ENCODE measurements around the gene KCNK3.

KCNK3 gene

DNA sequence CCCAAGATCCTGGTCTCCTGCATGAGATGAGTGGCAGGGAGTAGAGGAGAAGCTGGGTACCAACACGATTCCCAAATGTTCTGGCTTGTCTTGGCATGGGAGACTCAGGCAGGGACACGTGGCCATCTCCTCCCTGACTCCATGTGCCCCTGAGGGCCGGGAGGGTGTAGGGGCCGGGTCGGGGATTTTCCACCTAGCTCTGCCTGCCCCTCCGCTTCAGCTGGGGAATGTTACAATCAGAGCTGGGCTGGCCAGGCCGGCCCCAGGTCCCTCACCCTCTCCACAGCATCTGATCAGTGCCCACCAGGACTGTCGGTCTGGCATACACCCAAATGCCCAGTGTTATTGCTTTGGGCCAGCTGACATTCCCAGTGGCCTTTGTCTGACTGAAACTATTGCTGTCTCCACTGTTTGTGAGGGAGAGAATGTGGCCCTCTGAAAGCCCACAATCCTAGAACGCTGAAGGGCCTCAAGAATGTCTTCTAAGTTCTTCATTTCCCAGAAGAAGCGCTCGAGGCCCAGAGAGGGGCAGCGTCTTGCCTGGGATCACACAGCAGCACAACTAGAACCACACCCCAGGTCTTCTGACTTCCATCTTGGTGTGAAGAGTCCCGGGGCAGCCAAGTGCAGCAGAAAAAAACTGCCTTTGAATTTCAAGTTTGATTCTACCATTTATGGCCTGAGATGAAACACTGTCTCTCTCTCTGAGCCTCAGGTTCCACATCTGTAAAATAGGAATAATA, 23.2 kb downstream of the KCNK3 start:
- no peak for DNase-seq

- no peak for DNase-seq
These were observed 23.8 kb downstream of the KCNK3 start for GRCh38 chr2:26716340-26716739.

DNA sequence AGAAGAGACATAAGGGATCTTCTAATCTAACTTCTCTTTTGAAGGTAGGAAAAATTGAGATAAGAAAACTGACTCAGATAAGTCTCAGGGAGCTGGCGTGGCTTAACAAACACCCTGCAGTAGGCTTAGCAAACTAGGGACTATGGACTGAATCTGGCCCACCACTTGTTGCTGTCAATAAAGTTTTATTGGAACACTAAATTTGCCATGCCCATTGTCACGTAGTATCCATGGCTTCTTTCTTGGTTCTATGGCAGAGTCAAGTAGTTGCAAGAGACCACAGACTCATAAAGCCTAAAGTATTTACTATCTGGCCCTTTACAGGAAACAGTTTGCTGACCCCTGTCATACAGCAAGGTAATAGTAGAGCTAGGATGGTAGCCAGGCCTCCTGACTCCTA, 24.2 kb downstream of the KCNK3 start:
- DNase-seq: no peak

- DNase-seq: no peak
These were observed 24.8 kb downstream of the KCNK3 start for GRCh38 chr2:26717362-26717761.

- no peak for DNase-seq
These were observed 26.6 kb downstream of the KCNK3 start for GRCh38 chr2:26718949-26719686.

DNA sequence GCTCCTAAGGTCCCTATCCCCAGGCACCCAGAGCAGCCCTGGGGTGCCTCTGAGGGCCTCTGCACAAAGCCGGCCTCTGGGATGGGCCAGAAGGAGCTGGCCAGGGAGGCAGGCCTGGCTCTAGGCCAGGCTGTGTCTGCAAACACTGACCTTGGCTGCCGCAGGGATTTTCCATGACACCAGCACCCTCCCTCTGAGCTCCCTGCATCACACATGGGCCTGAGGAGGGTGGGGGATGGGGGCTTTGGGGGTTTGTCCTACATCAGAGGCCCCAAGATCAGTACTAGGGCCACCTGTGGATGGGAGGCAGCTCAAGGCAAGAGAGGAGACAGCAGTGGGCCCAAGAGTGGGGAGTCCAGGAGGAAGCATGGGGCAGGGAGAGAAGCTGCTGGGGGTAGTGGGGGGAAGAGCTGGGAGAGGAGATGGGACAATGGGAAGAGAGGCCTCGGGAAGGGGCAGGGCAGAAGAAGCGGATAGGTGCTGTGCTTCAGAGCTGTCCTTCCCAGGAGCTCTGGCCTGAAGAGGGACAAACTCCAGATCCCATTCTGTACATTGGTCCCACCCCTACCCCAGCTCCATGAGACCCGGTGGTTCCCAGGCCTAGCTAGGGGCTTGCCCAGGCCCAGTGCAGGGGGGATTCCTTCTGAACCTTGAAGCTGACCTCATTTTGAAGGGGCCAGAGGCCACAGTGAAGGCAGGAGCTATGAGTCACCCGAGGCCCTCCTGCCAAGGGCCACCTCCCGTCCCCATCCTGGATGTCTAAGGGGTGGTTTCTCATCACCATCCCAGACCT, 28.0 kb downstream of the KCNK3 start:
- no peak for DNase-seq

DNA sequence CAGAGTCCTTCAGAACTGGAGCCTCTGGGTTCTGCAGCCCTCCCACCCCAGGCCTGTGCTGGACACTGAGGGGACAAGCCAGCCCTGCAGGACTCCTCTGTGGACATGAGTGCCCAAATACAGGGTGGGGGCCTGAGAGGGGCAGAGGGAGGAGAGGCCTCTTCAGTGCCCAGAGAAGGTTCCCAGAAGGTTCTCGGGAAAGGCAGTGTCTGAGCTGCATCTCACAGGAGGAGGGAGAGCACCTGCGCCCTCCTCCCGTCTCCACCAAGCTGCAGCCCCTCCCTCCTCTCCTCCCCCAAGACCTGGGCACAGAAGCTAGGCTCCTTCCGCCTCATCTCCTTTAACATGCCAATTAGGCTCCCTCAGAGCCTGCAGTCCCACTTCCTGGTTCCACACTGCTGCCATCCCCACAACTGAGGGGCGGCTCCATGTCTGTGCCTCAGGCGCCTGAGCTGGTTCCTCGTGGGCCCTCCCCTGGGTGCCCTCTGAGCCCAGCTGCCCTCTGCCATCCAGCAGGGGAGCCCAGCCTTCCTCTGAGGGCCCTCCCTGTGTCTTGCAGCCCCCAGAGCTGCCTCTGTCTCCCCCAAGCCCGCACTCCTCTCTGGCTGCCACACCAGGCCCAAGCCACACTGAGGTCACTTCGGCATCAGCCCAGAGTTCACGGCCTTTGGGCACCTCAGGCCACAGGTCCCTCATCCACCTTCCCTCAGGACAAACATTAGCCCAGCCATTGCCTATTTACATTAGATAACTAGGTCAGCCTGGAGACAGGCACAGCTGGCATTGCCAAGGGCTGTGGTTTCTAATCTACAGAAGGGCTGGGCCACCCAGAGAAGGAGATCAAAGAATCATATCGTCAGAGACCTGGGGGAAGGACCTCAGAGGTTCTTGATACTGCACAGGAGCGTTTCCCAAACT, 28.9 kb downstream of the KCNK3 start:
- DNase-seq: no peak

DNA sequence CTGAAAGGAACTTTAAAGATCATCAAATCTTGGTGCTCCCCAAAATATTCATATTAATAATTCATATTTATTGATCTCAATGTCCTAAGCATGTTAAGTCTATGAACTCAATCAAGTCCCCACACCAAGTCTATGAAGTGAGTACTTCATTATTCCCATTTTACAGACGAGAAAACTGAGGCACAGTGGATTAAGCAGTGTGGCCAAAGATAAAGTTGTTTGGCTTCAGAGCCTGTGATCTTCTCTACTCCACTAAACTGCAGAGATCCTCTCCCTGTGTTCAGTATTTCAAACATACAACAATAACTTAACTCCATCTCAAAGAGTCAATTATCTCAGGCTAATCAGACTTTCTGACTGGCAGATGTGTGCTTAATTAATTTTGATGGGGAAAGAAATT, 29.8 kb downstream of the KCNK3 start:
- no peak for DNase-seq

DNA sequence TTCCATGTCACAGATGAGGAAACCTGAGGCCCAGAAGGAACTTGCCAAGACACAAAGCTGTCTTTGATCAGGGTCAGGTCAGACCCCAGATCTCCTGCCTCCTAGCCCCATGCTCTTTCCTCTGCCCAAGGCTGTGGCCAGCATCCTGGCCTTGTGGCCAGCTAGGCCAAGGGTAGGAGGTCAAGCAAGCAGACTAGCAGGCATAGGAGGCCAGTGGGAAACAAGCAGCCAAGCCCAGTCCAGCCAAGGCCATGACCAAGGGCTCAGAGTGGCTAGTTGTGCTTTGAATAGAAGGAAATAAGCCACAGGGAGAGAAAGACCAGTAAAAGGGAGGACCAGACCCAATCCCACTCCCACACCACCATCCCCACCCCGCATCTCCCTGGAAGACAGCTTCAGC, 30.4 kb downstream of the KCNK3 start:
- DNase-seq: no peak

DNA sequence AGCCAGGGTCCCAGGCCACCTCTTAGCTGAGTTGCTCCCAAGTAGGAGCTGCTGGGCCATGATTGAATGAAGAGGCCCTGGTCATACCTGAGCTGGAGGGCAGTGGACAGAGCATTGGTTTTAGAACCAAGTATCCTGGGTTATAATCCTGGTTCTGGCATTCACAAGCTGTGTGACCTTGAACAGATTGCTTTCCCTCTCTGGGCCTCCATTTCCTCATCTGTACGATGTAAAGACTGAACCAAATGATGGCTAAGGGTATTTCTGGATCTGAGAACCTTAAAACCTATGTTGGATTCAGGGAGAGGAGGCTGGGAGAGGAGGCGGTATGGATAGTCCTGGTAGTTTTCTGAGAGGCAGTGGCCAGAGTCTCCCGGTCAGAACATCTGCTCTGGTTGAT, 31.0 kb downstream of the KCNK3 start:
- DNase-seq: no peak

DNA sequence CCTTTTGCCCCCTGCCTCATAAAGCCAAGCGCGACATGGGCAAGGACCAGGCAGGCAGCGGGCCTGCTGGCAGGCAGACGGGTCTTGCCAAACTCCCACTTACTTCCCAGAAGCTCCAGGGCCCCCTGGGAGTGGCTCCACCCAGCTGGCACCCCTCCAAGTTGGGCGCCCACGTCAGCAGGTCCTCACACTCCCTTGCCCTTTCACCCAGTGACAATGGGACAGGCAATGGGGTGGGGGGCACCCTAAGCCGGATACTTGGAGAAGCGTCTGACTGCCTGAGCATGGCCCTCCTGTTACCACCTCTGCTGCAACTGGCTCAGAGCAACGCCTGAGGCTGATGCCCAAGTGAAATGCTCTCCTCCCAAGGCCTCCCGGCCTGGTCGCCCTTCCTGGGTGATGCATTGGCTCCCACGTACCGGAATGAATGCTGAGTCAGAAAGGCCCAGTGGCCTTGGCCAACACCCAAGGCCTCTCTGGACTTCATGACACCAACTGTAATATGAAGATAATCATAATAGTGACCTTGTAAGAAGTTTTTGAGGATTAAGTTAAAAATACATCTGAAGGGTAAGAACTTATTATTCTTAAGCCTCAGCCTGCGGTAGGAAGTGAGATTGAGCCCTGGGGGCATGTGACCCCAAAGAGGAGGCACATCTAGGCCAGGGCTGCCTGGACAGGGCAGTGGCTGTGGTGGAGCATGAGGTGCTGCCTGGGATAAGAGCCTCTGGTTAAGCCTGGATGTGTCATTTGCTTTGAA, 31.6 kb downstream of the KCNK3 start:
- DNase-seq: no peak

- no peak for DNase-seq
These were observed 32.4 kb downstream of the KCNK3 start for GRCh38 chr2:26724784-26725520.

GRCh38 chr2:26725521-26725820, 32.9 kb downstream of the KCNK3 start:
- no peak for DNase-seq

DNA sequence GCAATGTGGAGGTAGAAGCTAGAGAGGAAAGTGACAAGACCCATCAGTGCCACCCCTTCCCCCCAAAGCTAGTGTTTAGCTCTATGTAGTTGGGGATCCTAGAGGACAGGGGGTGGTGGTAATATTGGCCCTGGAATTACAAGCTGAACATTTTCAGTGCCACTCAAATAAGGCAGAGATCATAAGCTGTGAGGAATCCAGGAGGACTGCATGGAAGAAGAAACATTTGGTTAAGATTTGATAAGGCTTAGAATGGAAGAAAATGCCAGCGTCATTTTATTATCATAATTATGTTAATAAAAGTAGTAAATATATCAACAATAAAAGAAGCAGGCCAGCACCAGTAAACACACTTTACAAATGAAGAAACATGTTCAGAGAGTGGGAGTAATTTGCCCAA, 33.7 kb downstream of the KCNK3 start:
- no peak for DNase-seq

GRCh38 chr2:26727641-26728561, 35.4 kb downstream of the KCNK3 start:
- DNase-seq: no peak

DNA sequence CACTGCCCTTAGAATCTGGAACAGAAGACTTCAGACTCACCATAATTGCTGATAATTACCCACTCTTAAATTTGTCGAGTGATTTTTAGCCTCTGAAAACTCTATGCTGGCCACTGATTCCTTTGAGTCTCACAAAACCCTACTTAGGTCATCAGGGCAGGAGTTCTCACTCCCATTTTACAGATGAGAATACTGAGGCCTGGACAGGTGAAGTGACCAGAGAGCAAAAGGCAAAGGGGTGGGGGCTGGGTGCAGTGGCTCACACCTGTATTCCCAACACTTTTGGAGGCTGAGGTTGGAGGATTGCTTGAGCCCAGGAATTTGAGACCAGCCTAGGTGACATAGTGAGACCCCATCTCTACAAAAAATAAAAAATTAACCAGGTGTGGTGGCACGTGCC, 36.8 kb downstream of the KCNK3 start:
- DNase-seq: no peak

- no peak for DNase-seq
These were observed 38.2 kb downstream of the KCNK3 start for GRCh38 chr2:26730549-26731344.

- DNase-seq: no peak
These were observed 39.2 kb downstream of the KCNK3 start for GRCh38 chr2:26731714-26732113.

- DNase-seq: no peak
These were observed 39.9 kb downstream of the KCNK3 start for GRCh38 chr2:26732446-26732845.
